ENCODE measurements around the gene ACTN3. TPM values are rescaled to one million over a fixed set of nuclear protein-coding genes. Genes with fewer than 3 reads are reported as not detected.

Gene ACTN3
- 18.5 to 20.4 TPM (median 19.2 TPM) in 3 replicates for total RNA-seq (2021)
- Bru-seq, nascent RNA, result percentile 61 among the genes with signal in this experiment
- long read RNA-seq, experiment 1, transcript ACTN3-203 (21 exons, 2,939 nt), result major isoform, 9 of 50 reads
- long read RNA-seq, experiment 1, partial matches to known transcripts, result 3 of 50 reads
- long read RNA-seq, experiment 1, other reads (novel, unspliced or antisense), result 38 of 50 reads
- long read RNA-seq, experiment 2, partial matches to known transcripts, result 14 of 21 reads
- long read RNA-seq, experiment 2, other reads (novel, unspliced or antisense), result 7 of 21 reads
- long read RNA-seq, experiment 3, partial matches to known transcripts, result 1 of 1 reads
- long read RNA-seq, experiment 3, other reads (novel, unspliced or antisense), result 0 of 1 reads

GRCh38 chr11:66546368-66546965 is at the start of gene ACTN3:
Gene ACTN3, plus strand, starts transcription at chr11:66546903. Its CDS starts 35 bp downstream, at chr11:66546938.
- ATAC-seq (peak; percentile 55), DNase-seq (ENCODE audit: low spot score) (peak; percentile 81)
- Mint-ChIP-seq H3K4me1 (peaks cover 38% of the 10 kb centered on the region), H3K36me3 (no peaks in the 10 kb centered on the region; the same call in 1 of the 2 replicates), H3K9me3 (no peaks in the 10 kb centered on the region), H3K27ac (peak within 1 kb of the TSS; percentile 93), H3K27me3 (ENCODE audit: low read depth) (no peaks in the 10 kb centered on the region), H3K4me3 (peak within 1 kb of the TSS; percentile 85)
- ChIA-PET POLR2A (interaction anchor here (0.6 to 2.0 kb wide), 13 partner anchors 17 to 757 kb away, joined by 3 to 23 read pairs (median 5); partner anchors contain the start of genes BBS1, CCDC87, CCS and DPP3), CTCF (interaction anchor here (0.6 to 2.9 kb wide), 18 partner anchors 13 to 300 kb away, joined by 3 to 34 read pairs (median 4); partner anchors contain the start of genes CCDC87, CCS, DPP3 and MRPL11)
- TF ChIP-seq ARID4B (CRISPR knock-in tag; IDR thresholded peaks at IDR 0.05; ENCODE audit: borderline replicate concordance) (no peak), ZNF416 (CRISPR knock-in tag; IDR thresholded peaks at IDR 0.05) (no peak), FOXP1 (CRISPR knock-in tag; IDR thresholded peaks at IDR 0.05; ENCODE audit: borderline replicate concordance) (no peak), MAX (CRISPR knock-in tag; IDR thresholded peaks at IDR 0.05) (no peak), FOXP4 (CRISPR knock-in tag; IDR thresholded peaks at IDR 0.05) (no peak), ZNF232 (CRISPR knock-in tag; IDR thresholded peaks at IDR 0.05) (no peak), TP53 (CRISPR knock-in tag; IDR thresholded peaks at IDR 0.05) (no peak), FOXJ3 (CRISPR knock-in tag; IDR thresholded peaks at IDR 0.05; ENCODE audit: borderline replicate concordance) (no peak), TEAD1 (CRISPR knock-in tag; IDR thresholded peaks at IDR 0.05) (no peak), ZMAT4 (CRISPR knock-in tag; IDR thresholded peaks at IDR 0.05) (no peak), ZNF671 (CRISPR knock-in tag; IDR thresholded peaks at IDR 0.05) (peak; percentile 49; the same call in 1 of the 2 replicates), PREB (CRISPR knock-in tag; IDR thresholded peaks at IDR 0.05; ENCODE audit: borderline replicate concordance) (no peak), IRF1 (CRISPR knock-in tag; IDR thresholded peaks at IDR 0.05) (no peak), JAZF1 (CRISPR knock-in tag; IDR thresholded peaks at IDR 0.05) (no peak), NR2C2 (CRISPR knock-in tag; IDR thresholded peaks at IDR 0.05) (no peak), NFATC4 (CRISPR knock-in tag; IDR thresholded peaks at IDR 0.05) (no peak), SOX15 (CRISPR knock-in tag; IDR thresholded peaks at IDR 0.05) (no peak), OVOL2 (CRISPR knock-in tag; IDR thresholded peaks at IDR 0.05; ENCODE audit: borderline replicate concordance) (no peak)
- TF ChIP-seq, protein P1, sequence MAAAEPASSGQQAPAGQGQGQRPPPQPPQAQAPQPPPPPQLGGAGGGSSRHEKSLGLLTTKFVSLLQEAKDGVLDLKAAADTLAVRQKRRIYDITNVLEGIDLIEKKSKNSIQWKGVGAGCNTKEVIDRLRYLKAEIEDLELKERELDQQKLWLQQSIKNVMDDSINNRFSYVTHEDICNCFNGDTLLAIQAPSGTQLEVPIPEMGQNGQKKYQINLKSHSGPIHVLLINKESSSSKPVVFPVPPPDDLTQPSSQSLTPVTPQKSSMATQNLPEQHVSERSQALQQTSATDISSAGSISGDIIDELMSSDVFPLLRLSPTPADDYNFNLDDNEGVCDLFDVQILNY (CRISPR knock-in tag; IDR thresholded peaks at IDR 0.05), result no peak
- TF ChIP-seq, protein P2, sequence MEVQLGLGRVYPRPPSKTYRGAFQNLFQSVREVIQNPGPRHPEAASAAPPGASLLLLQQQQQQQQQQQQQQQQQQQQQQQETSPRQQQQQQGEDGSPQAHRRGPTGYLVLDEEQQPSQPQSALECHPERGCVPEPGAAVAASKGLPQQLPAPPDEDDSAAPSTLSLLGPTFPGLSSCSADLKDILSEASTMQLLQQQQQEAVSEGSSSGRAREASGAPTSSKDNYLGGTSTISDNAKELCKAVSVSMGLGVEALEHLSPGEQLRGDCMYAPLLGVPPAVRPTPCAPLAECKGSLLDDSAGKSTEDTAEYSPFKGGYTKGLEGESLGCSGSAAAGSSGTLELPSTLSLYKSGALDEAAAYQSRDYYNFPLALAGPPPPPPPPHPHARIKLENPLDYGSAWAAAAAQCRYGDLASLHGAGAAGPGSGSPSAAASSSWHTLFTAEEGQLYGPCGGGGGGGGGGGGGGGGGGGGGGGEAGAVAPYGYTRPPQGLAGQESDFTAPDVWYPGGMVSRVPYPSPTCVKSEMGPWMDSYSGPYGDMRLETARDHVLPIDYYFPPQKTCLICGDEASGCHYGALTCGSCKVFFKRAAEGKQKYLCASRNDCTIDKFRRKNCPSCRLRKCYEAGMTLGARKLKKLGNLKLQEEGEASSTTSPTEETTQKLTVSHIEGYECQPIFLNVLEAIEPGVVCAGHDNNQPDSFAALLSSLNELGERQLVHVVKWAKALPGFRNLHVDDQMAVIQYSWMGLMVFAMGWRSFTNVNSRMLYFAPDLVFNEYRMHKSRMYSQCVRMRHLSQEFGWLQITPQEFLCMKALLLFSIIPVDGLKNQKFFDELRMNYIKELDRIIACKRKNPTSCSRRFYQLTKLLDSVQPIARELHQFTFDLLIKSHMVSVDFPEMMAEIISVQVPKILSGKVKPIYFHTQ (CRISPR knock-in tag; IDR thresholded peaks at IDR 0.05), result peak; percentile 82; the same call in 1 of the 2 replicates
- TF ChIP-seq, protein P3, sequence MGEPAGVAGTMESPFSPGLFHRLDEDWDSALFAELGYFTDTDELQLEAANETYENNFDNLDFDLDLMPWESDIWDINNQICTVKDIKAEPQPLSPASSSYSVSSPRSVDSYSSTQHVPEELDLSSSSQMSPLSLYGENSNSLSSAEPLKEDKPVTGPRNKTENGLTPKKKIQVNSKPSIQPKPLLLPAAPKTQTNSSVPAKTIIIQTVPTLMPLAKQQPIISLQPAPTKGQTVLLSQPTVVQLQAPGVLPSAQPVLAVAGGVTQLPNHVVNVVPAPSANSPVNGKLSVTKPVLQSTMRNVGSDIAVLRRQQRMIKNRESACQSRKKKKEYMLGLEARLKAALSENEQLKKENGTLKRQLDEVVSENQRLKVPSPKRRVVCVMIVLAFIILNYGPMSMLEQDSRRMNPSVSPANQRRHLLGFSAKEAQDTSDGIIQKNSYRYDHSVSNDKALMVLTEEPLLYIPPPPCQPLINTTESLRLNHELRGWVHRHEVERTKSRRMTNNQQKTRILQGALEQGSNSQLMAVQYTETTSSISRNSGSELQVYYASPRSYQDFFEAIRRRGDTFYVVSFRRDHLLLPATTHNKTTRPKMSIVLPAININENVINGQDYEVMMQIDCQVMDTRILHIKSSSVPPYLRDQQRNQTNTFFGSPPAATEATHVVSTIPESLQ (CRISPR knock-in tag; IDR thresholded peaks at IDR 0.05), result no peak
